GM23338 (cell line): ENCODE measurements around the gene TDRD7. TPM values are rescaled to one million over a fixed set of nuclear protein-coding genes. Genes with fewer than 3 reads are reported as not detected.

ENCODE experiments used
- ATAC-seq: fragments of 200-7000 bp; cut with Tn5 transposase; 3 replicates; pipeline ENCODE4 v1.9.1; 2020
- DNase-seq: peaks from one replicate; pipeline ENCODE4 v3.0.0-alpha.2; 2015; ENCODE audit warnings: low spot score
- H2AFZ ChIP-seq: fragments of 200-600 bp; sonication (generic); 2 replicates; pipeline ENCODE4 v1.8.0; 2016; ENCODE audit warnings: antibody characterized with exemption, mild to moderate bottlenecking, moderate library complexity
- H3F3A ChIP-seq: fragments of 200-600 bp; sonication (generic); replicated peaks from 2 replicates; pipeline ENCODE4 v1.8.0; 2017; ENCODE audit warnings: antibody characterized with exemption, mixed run types, low read depth
- H3K27ac ChIP-seq: fragments of 200-600 bp; sonication (generic); 2 replicates; pipeline ENCODE4 v1.6.1; 2016; ENCODE audit warnings: low read depth
- H3K27me3 ChIP-seq: fragments of 200-600 bp; sonication (generic); 2 replicates; pipeline ENCODE4 v1.8.0; 2016; ENCODE audit warnings: mild to moderate bottlenecking, mixed run types, moderate library complexity; ENCODE audit not compliant: insufficient read depth
- H3K36me3 ChIP-seq: fragments of 200-600 bp; sonication (generic); 2 replicates; pipeline ENCODE4 v1.8.0; 2016; ENCODE audit warnings: mild to moderate bottlenecking; ENCODE audit not compliant: insufficient read depth
- H3K4me1 ChIP-seq: fragments of 200-600 bp; sonication (generic); 2 replicates; pipeline ENCODE4 v1.8.0; 2016; ENCODE audit warnings: mild to moderate bottlenecking, moderate library complexity; ENCODE audit not compliant: insufficient read depth
- H3K4me2 ChIP-seq: fragments of 200-600 bp; sonication (generic); 2 replicates; pipeline ENCODE4 v1.7.1; 2017; ENCODE audit warnings: mixed run types
- H3K4me3 ChIP-seq: fragments of 200-600 bp; sonication (generic); 2 replicates; pipeline ENCODE4 v1.6.1; 2016; ENCODE audit warnings: mixed run types
- H3K79me2 ChIP-seq: fragments of 200-600 bp; sonication (generic); replicated peaks from 2 replicates; pipeline ENCODE4 v1.8.0; 2017; ENCODE audit warnings: mild to moderate bottlenecking; ENCODE audit not compliant: insufficient read depth
- H3K9me2 ChIP-seq: fragments of 200-600 bp; sonication (generic); 2 replicates; pipeline ENCODE4 v1.8.0; 2017; ENCODE audit not compliant: insufficient read depth
- H4K20me1 ChIP-seq: fragments of 200-600 bp; sonication (generic); replicated peaks from 2 replicates; pipeline ENCODE4 v1.8.0; 2017; ENCODE audit warnings: mild to moderate bottlenecking; ENCODE audit not compliant: insufficient read depth
- H3K27ac Mint-ChIP-seq: 2 replicates; pipeline ENCODE4 v1.8.0; 2020; ENCODE audit warnings: inconsistent platforms, mild to moderate bottlenecking, moderate library complexity, mixed read lengths
- H3K27me3 Mint-ChIP-seq: 3 replicates; pipeline ENCODE4 v1.8.0; 2022; ENCODE audit warnings: low read depth, mild to moderate bottlenecking, moderate library complexity, mixed read lengths, inconsistent platforms; ENCODE audit not compliant: insufficient read depth, poor library complexity
- H3K36me3 Mint-ChIP-seq: 3 replicates; pipeline ENCODE4 v1.8.0; 2021; ENCODE audit warnings: low read depth, mild to moderate bottlenecking, inconsistent platforms, moderate library complexity, mixed read lengths
- H3K4me1 Mint-ChIP-seq: 3 replicates; pipeline ENCODE4 v1.8.0; 2020; ENCODE audit warnings: mild to moderate bottlenecking, inconsistent platforms, mixed read lengths
- H3K4me3 Mint-ChIP-seq: 3 replicates; pipeline ENCODE4 v1.8.0; 2021; ENCODE audit warnings: moderate library complexity, mild to moderate bottlenecking, inconsistent platforms, mixed read lengths
- H3K9me3 Mint-ChIP-seq: 3 replicates; pipeline ENCODE4 v1.8.0; 2020; ENCODE audit warnings: moderate library complexity, mild to moderate bottlenecking, inconsistent platforms, mixed read lengths
- CREB1 ChIP-seq: fragments of 250-450 bp; sonication (Bioruptor Pico); IDR thresholded peaks from 2 replicates; pipeline ENCODE4 v1.5.0; 2020; ENCODE audit warnings: low read depth, mild to moderate bottlenecking, moderate library complexity
- EZH2 ChIP-seq: fragments of 200-600 bp; sonication (generic); IDR thresholded peaks from one replicate; pipeline ENCODE4 v1.8.0; 2017; ENCODE audit warnings: antibody characterized with exemption, mild to moderate bottlenecking, low read depth; ENCODE audit not compliant: unreplicated experiment
- EZH2phosphoT487 ChIP-seq: fragments of 200-600 bp; sonication (generic); IDR thresholded peaks from one replicate; pipeline ENCODE4 v1.8.1; 2018; ENCODE audit warnings: antibody characterized with exemption; ENCODE audit not compliant: unreplicated experiment
- JUNB ChIP-seq: IDR thresholded peaks from one replicate; pipeline ENCODE4 v1.6.1; 2016; ENCODE audit warnings: antibody characterized with exemption; ENCODE audit not compliant: unreplicated experiment
- REST ChIP-seq: IDR thresholded peaks from one replicate; pipeline ENCODE4 v1.6.1; 2018; ENCODE audit warnings: antibody characterized with exemption; ENCODE audit not compliant: unreplicated experiment
- STAT1 ChIP-seq: IDR thresholded peaks from one replicate; pipeline ENCODE4 v1.6.1; 2016; ENCODE audit warnings: antibody characterized with exemption; ENCODE audit not compliant: unreplicated experiment
- polyA plus RNA-seq: library from polyadenylated mRNA; unstranded; fragments of >200 nt; fragmentation: Nextera tagmentation; extraction: Ambion mirVana; gene quantifications from 2 replicates; pipeline ENCODE4 v1.2.1, GENCODE V29; 2016
- total RNA-seq: library from RNA; depleted of rRNA; stranded (reverse); fragments of >200 nt; shearing (Covaris generic); gene quantifications from 2 replicates; pipeline ENCODE4 v1.2.3, GENCODE V29; 2014
- TF ChIP-seq, protein P1 (sequence below): fragments of 250-450 bp; sonication (Bioruptor Pico); IDR thresholded peaks from 2 replicates; pipeline ENCODE4 v1.5.0; 2020; ENCODE audit warnings: mild to moderate bottlenecking, moderate library complexity

The TDRD7 gene
- total and polyA plus RNA-seq, 2 experiments from 2014 or later = 1.7 to 3.1 TPM

GRCh38 chr9:97441729-97442128 lies 29.8 kb downstream of the TDRD7 start:
- Histone ChIP-seq H3K4me2 (no peak overlapping the region), H3K4me1 (no peaks in the 10 kb centered on the region; the same call in 1 of the 2 replicates), H4K20me1 (no peaks in the 10 kb centered on the region), H2AFZ (no peak overlapping the region), H3K9me2 (no peaks in the 10 kb centered on the region), H3F3A (no peaks in the 10 kb centered on the region), H3K27ac (no peak overlapping the region), H3K4me3 (no peak overlapping the region), H3K79me2 (no peaks in the 10 kb centered on the region), H3K36me3 (no peaks in the 10 kb centered on the region), H3K27me3 (no peaks in the 10 kb centered on the region)
- Mint-ChIP-seq H3K4me1 (peaks cover 11% of the 10 kb centered on the region), H3K9me3 (no peaks in the 10 kb centered on the region), H3K27me3 (peaks cover 5% of the 10 kb centered on the region), H3K36me3 (no peaks in the 10 kb centered on the region), H3K4me3 (no peak overlapping the region), H3K27ac (no peak overlapping the region)
- TF ChIP-seq JUNB = no peak
- DNase-seq (no peak), ATAC-seq (no peak)

DNA sequence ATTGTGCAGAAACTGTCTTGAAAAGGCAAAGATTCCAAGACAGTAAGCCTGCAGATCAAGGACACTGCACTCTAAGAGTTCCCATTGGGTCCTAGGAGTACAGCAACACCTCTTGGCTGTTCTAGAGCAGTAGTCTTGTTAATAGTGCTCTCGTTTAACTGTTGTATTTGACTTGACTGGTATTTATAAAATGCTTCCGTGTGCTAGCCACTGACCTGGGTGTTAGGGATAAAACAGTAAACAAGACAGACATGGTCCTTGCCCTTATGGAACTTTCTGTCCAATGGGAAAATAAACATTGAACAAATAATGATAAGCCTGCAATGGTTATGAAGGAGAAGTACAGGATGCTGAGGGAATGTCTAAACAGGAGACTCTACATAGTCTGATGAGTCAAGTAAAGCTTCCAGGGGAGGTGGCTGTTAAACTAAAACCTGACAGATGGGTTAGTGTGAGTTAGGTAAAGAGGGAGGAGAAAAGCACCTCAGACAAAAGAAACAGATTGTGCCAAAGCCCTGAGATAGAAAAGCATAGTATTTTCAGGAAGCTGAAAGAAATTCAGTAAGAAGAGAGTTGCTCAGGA lies 33.3 kb downstream of the TDRD7 start:
- ATAC-seq = no peak
- no peak for DNase-seq
- peaks cover 6% of the 10 kb centered on the region for H3K4me1 Mint-ChIP-seq

DNA sequence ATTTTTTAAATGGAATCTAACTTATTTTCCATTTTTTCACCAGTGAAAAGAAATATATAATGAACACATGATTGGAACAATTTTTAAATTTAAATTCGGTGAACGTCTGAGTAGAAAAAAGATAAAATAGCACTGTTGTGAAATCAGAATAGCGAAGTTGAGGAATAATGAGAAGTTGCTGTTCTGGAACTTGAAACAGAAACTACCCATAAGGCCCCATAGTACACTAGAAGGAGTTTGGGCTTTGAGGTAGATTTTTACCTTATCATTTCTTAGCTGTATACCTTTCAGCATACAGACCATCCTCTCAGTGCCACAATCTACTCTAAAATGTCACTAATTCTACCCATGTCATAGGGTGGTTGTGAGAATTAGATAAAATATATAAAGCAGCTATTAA lies 35.1 kb downstream of the TDRD7 start:
- no peaks in the 10 kb centered on the region for H3K4me1 Mint-ChIP-seq
- no peaks in the 10 kb centered on the region for H3K9me2 ChIP-seq
- no peak overlapping the region for H2AFZ ChIP-seq
- H3K36me3 ChIP-seq = no peaks in the 10 kb centered on the region
- H3K36me3 Mint-ChIP-seq = no peaks in the 10 kb centered on the region
- no peak overlapping the region for H3K4me3 ChIP-seq
- H3K4me1 ChIP-seq = no peaks in the 10 kb centered on the region
- H3K27ac ChIP-seq = no peak overlapping the region
- H3K27ac Mint-ChIP-seq = no peak overlapping the region
- no peak for ATAC-seq
- no peaks in the 10 kb centered on the region for H3F3A ChIP-seq
- no peak overlapping the region for H3K4me2 ChIP-seq
- H3K79me2 ChIP-seq = no peaks in the 10 kb centered on the region
- H3K27me3 Mint-ChIP-seq = peaks cover 3% of the 10 kb centered on the region
- DNase-seq = no peak
- H4K20me1 ChIP-seq = no peaks in the 10 kb centered on the region
- no peaks in the 10 kb centered on the region for H3K9me3 Mint-ChIP-seq
- no peaks in the 10 kb centered on the region for H3K27me3 ChIP-seq
- no peak overlapping the region for H3K4me3 Mint-ChIP-seq
- no peak for TF ChIP-seq EZH2phosphoT487
- TF ChIP-seq STAT1 = no peak
- TF ChIP-seq REST = no peak
- TF ChIP-seq EZH2 = no peak
- TF ChIP-seq, protein P1, sequence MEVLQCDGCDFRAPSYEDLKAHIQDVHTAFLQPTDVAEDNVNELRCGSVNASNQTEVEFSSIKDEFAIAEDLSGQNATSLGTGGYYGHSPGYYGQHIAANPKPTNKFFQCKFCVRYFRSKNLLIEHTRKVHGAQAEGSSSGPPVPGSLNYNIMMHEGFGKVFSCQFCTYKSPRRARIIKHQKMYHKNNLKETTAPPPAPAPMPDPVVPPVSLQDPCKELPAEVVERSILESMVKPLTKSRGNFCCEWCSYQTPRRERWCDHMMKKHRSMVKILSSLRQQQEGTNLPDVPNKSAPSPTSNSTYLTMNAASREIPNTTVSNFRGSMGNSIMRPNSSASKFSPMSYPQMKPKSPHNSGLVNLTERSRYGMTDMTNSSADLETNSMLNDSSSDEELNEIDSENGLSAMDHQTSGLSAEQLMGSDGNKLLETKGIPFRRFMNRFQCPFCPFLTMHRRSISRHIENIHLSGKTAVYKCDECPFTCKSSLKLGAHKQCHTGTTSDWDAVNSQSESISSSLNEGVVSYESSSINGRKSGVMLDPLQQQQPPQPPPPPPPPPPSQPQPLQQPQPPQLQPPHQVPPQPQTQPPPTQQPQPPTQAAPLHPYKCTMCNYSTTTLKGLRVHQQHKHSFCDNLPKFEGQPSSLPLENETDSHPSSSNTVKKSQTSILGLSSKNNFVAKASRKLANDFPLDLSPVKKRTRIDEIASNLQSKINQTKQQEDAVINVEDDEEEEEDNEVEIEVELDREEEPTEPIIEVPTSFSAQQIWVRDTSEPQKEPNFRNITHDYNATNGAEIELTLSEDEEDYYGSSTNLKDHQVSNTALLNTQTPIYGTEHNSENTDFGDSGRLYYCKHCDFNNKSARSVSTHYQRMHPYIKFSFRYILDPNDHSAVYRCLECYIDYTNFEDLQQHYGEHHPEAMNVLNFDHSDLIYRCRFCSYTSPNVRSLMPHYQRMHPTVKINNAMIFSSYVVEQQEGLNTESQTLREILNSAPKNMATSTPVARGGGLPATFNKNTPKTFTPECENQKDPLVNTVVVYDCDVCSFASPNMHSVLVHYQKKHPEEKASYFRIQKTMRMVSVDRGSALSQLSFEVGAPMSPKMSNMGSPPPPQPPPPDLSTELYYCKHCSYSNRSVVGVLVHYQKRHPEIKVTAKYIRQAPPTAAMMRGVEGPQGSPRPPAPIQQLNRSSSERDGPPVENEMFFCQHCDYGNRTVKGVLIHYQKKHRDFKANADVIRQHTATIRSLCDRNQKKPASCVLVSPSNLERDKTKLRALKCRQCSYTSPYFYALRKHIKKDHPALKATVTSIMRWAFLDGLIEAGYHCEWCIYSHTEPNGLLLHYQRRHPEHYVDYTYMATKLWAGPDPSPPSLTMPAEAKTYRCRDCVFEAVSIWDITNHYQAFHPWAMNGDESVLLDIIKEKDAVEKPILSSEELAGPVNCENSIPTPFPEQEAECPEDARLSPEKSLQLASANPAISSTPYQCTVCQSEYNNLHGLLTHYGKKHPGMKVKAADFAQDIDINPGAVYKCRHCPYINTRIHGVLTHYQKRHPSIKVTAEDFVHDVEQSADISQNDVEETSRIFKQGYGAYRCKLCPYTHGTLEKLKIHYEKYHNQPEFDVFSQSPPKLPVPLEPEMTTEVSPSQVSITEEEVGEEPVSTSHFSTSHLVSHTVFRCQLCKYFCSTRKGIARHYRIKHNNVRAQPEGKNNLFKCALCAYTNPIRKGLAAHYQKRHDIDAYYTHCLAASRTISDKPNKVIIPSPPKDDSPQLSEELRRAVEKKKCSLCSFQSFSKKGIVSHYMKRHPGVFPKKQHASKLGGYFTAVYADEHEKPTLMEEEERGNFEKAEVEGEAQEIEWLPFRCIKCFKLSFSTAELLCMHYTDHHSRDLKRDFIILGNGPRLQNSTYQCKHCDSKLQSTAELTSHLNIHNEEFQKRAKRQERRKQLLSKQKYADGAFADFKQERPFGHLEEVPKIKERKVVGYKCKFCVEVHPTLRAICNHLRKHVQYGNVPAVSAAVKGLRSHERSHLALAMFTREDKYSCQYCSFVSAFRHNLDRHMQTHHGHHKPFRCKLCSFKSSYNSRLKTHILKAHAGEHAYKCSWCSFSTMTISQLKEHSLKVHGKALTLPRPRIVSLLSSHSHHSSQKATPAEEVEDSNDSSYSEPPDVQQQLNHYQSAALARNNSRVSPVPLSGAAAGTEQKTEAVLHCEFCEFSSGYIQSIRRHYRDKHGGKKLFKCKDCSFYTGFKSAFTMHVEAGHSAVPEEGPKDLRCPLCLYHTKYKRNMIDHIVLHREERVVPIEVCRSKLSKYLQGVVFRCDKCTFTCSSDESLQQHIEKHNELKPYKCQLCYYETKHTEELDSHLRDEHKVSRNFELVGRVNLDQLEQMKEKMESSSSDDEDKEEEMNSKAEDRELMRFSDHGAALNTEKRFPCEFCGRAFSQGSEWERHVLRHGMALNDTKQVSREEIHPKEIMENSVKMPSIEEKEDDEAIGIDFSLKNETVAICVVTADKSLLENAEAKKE (CRISPR knock-in tag) = no peak
- TF ChIP-seq CREB1 (CRISPR knock-in tag) = no peak

More for the DNA sequence above, 33.3 kb downstream of the TDRD7 start:
- Histone ChIP-seq H3K36me3 (no peaks in the 10 kb centered on the region), H3K27me3 (no peaks in the 10 kb centered on the region), H4K20me1 (no peaks in the 10 kb centered on the region), H3K4me3 (no peak overlapping the region), H3K9me2 (no peaks in the 10 kb centered on the region), H3K4me1 (no peaks in the 10 kb centered on the region), H3K27ac (no peak overlapping the region), H3K79me2 (no peaks in the 10 kb centered on the region), H3F3A (no peaks in the 10 kb centered on the region), H3K4me2 (no peak overlapping the region), H2AFZ (no peak overlapping the region)
- Mint-ChIP-seq H3K27me3 (peaks cover 3% of the 10 kb centered on the region), H3K27ac (no peak overlapping the region), H3K9me3 (no peaks in the 10 kb centered on the region), H3K36me3 (no peaks in the 10 kb centered on the region), H3K4me3 (no peak overlapping the region)
- TF ChIP-seq JUNB = no peak
